Endothelial cell of umbilical vein (primary cell): ENCODE results near the gene RAD51B. TPM values are rescaled to one million over a fixed set of nuclear protein-coding genes. Genes with fewer than 3 reads are reported as not detected.

Source experiments
- BruUV-seq: library from RNA; stranded (reverse); fragments of 400-500 nt; replicated peaks from 2 replicates; lab custom pipeline; 2021; lab: Mats Ljungman, UMichigan
- CTCF ChIA-PET: fragments of 300-600, 350-600 bp; sonication (Branson Sonifier 250); formaldehyde crosslinking; loops from one replicate; lab custom pipeline; 2021; ENCODE audit warnings: antibody characterized with exemption, inconsistent platforms; lab: Charles Lee
- POLR2A ChIA-PET: fragments of 300-600, 350-600 bp; sonication (Branson Sonifier 250); formaldehyde crosslinking; loops from one replicate; lab custom pipeline; 2021; ENCODE audit warnings: antibody characterized with exemption, inconsistent platforms; lab: Charles Lee
- DNase-seq: peaks from one replicate; pipeline ENCODE4 v3.0.0-alpha.2; 2011; ENCODE audit warnings: low read depth, low spot score
- FAIRE-seq: peaks from 2 replicates; lab custom pipeline; 2011; peaks lifted over from hg19 to GRCh38; lab: Jason Lieb, UNC
- H2AFZ ChIP-seq: 2 replicates; pipeline ENCODE4 v1.6.0; 2012; ENCODE audit warnings: low read depth, low read length, control low read depth, inconsistent platforms
- H3K27ac ChIP-seq: 2 replicates; pipeline ENCODE4 v1.5.1; 2011; ENCODE audit warnings: low read depth, mild to moderate bottlenecking, control low read depth, low read length, moderate library complexity; ENCODE audit not compliant: insufficient read depth
- H3K27me3 ChIP-seq, 2 experiments: 2 replicates each; pipeline versions ENCODE4 v1.6.0 to v1.6.1; 2011; ENCODE audit warnings: low read length in 2 of 2, mixed read lengths in 1 of 2; ENCODE audit not compliant: control insufficient read depth in 2 of 2, insufficient read depth in 2 of 2
- H3K36me3 ChIP-seq, 2 experiments: 2 replicates in 1 of 2; 3 replicates in 1 of 2; pipeline ENCODE4 v1.5.1; 2011; ENCODE audit warnings: low read length in 2 of 2, mild to moderate bottlenecking in 1 of 2, moderate library complexity in 1 of 2; ENCODE audit not compliant: control insufficient read depth in 2 of 2, insufficient read depth in 2 of 2; ENCODE audit errors: extremely low read depth in 1 of 2
- H3K4me1 ChIP-seq: 3 replicates; pipeline ENCODE4 v1.5.1; 2011; ENCODE audit warnings: mild to moderate bottlenecking, low read length; ENCODE audit not compliant: control insufficient read depth, insufficient read depth; ENCODE audit errors: extremely low read depth
- H3K4me2 ChIP-seq: 2 replicates; pipeline ENCODE4 v1.6.1; 2011; ENCODE audit warnings: low read length, control low read depth, mixed read lengths; ENCODE audit not compliant: insufficient read depth
- H3K4me3 ChIP-seq, 3 experiments: fragments of 200-600 bp in 1 of 3; sonication (generic), shearing (Covaris generic) in 1 of 3; replicated peaks in 1 of 3; 2 replicates each; pipeline ENCODE4 v1.5.1; 2011 to 2016; ENCODE audit warnings: control low read depth in 3 of 3, low read length in 3 of 3, mild to moderate bottlenecking in 2 of 3, inconsistent platforms in 1 of 3, low read depth in 1 of 3, moderate library complexity in 1 of 3; ENCODE audit not compliant: insufficient read depth in 1 of 3
- H3K79me2 ChIP-seq: 2 replicates; pipeline ENCODE4 v1.6.0; 2012; ENCODE audit warnings: low read length, inconsistent platforms; ENCODE audit not compliant: control insufficient read depth, insufficient read depth
- H3K9ac ChIP-seq: replicated peaks from 2 replicates; pipeline ENCODE3; 2011; ENCODE audit warnings: low read length, control low read depth; ENCODE audit not compliant: insufficient read depth; ENCODE audit errors: extremely low read depth
- H3K9me1 ChIP-seq: replicated peaks from 3 replicates; pipeline ENCODE4 v1.6.0; 2011; ENCODE audit warnings: mild to moderate bottlenecking, low read length; ENCODE audit not compliant: control insufficient read depth, insufficient read depth; ENCODE audit errors: extremely low read depth
- H3K9me3 ChIP-seq: replicated peaks from 2 replicates; pipeline ENCODE4 v1.5.1; 2012; ENCODE audit warnings: low read length, inconsistent platforms; ENCODE audit not compliant: control insufficient read depth, insufficient read depth
- H4K20me1 ChIP-seq: replicated peaks from 2 replicates; pipeline ENCODE3; 2011; ENCODE audit warnings: mild to moderate bottlenecking, low read length; ENCODE audit not compliant: control insufficient read depth, insufficient read depth; ENCODE audit errors: extremely low read depth
- EZH2 ChIP-seq: IDR thresholded peaks from 2 replicates; pipeline ENCODE4 v1.6.1; 2012; ENCODE audit warnings: borderline replicate concordance, low read depth, mild to moderate bottlenecking, moderate library complexity, low read length, inconsistent platforms; ENCODE audit not compliant: severe bottlenecking
- FOS ChIP-seq: IDR thresholded peaks from 2 replicates; pipeline ENCODE4 v1.6.1; 2011; ENCODE audit warnings: mild to moderate bottlenecking, low read length, moderate library complexity, borderline replicate concordance; ENCODE audit not compliant: insufficient read depth
- GATA2 ChIP-seq: IDR thresholded peaks from 2 replicates; pipeline ENCODE4 v1.7.0; 2011; ENCODE audit warnings: low read depth, mild to moderate bottlenecking, moderate library complexity, mixed read lengths, low read length; ENCODE audit not compliant: insufficient read length, insufficient read depth
- POLR2A ChIP-seq: IDR thresholded peaks from 2 replicates; pipeline ENCODE4 v1.6.1; 2012; ENCODE audit warnings: low read depth, mild to moderate bottlenecking, control low read depth, low read length
- POLR2AphosphoS5 ChIP-seq: IDR thresholded peaks from 2 replicates; pipeline ENCODE4 v1.6.1; 2012; ENCODE audit warnings: low read depth, mild to moderate bottlenecking, control low read depth, low read length, moderate library complexity; ENCODE audit not compliant: insufficient read depth
- dilution Hi-C: fragments of 300-500 bp; cut with MboI; formaldehyde crosslinking; loops from one replicate; pipeline ENCODE4 v1.15.0; 2019; ENCODE audit warnings: low sequenced_read_pairs; ENCODE audit not compliant: extremely low pct_ligation_motif_present
- intact Hi-C: fragments of 100-400 bp; cut with micrococcal nuclease; formaldehyde crosslinking; loops from one replicate; pipeline ENCODE4 v1.10.0; 2022
- polyA plus RNA-seq, 4 experiments: library from polyadenylated mRNA; depleted of rRNA in 3 of 4; stranded (reverse) in 3 of 4; unstranded in 1 of 4; fragments of >200 nt; gene quantifications; 2 replicates each; pipeline versions ENCODE4 v1.2.1 to v1.2.3, GENCODE V29; 2011 to 2012; ENCODE audit warnings: missing spikeins in 1 of 4
- total RNA-seq: library from RNA; stranded (reverse); gene quantifications from 2 replicates; pipeline ENCODE4 v1.2.3, GENCODE V29; 2021
- TF ChIP-seq, protein P1 (sequence below): IDR thresholded peaks from 2 replicates; pipeline ENCODE4 v1.6.1; 2011; ENCODE audit not compliant: insufficient read depth, insufficient read length

The RAD51B gene
- total and polyA plus RNA-seq, 2 donors (not counting 3 experiments of a cell fraction or from before 2014, with no cell fraction given) = 3.9 to 19.0 TPM

DNA sequence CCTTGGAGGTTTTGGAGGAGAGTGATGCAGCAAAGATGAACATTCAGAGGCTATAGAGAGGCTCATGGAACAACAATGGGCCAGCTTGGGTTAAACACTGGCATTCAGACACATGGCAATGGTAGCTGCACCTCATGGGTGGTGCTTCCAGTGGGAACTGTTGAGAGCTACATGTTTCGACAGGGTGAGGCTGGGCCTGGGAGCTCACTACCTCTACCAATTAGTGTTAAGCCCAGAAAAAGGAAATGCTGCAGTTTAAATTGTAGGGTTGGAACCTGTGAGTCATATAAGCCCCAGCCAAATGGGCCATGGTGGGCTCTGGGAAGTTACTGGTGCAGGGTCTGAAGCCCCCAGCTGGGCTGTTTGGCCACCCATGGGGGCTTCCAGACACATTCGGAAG is 693.6 kb downstream of the RAD51B start:
- ChIA-PET CTCF (no interaction called here), POLR2A (no interaction called here)
- no peak overlapping the region for H2AFZ ChIP-seq
- H3K79me2 ChIP-seq = no peaks in the 10 kb centered on the region
- TF ChIP-seq, protein P1, sequence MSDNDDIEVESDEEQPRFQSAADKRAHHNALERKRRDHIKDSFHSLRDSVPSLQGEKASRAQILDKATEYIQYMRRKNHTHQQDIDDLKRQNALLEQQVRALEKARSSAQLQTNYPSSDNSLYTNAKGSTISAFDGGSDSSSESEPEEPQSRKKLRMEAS = no peak
- TF ChIP-seq FOS (no peak), EZH2 (no peak), POLR2AphosphoS5 (no peak)
- H3K9ac ChIP-seq = no peak overlapping the region
- dilution Hi-C loops = no loop called here
- no peaks in the 10 kb centered on the region for H3K9me1 ChIP-seq
- H3K9me3 ChIP-seq = no peaks in the 10 kb centered on the region
- H3K4me3 ChIP-seq = no peak overlapping the region
- no peaks in the 10 kb centered on the region for H3K4me1 ChIP-seq
- intact Hi-C loops = no loop called here
- no peaks in the 10 kb centered on the region for H4K20me1 ChIP-seq
- no peak for FAIRE-seq
- no peaks in the 10 kb centered on the region for H3K27me3 ChIP-seq
- H3K4me2 ChIP-seq = no peak overlapping the region
- H3K27ac ChIP-seq = no peak overlapping the region
- no peaks in the 10 kb centered on the region for H3K36me3 ChIP-seq
- BruUV-seq = no TSS peak
- no peak for DNase-seq

DNA sequence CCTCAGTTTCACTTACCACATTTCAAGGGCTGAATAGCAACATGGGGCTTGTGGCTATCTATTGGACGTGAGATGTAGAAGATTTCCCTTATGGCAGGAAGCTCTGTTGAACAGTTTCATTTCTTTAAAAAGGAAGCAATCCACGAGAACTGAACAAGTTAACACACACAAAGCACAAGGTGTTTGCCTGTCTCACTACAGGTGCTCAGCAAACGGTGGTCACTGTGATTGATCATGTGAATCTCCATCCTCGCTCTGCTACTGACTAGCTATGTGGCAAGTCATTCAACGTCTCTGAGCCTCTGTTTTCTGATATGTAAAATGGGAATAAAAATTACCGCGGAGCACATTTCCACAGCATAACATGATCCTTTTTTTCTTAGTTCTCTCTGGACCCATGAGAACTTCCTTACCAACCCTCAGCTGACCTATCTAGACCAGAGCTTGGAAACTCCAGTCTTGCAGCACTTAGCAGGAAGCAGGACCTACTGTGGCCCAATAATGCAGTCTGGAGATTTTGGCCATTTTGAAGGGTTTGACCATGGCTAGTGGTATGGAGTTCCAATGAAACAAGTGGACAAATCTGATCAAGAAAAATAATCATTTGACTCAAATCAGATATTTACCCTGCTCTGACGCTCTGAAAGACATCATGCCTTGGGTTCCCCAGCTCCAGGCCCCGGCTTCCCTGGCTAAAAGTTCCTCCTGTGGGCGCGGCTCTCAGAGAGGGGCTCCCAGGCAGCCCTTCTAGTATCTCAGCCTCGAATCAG is 694.4 kb downstream of the RAD51B start:
- Histone ChIP-seq H3K9ac (no peak overlapping the region), H3K9me1 (no peaks in the 10 kb centered on the region), H3K4me1 (no peaks in the 10 kb centered on the region), H3K4me3 (no peak overlapping the region), H3K36me3 (no peaks in the 10 kb centered on the region), H2AFZ (no peak overlapping the region), H4K20me1 (no peaks in the 10 kb centered on the region), H3K4me2 (no peak overlapping the region), H3K9me3 (no peaks in the 10 kb centered on the region), H3K79me2 (no peaks in the 10 kb centered on the region), H3K27me3 (no peaks in the 10 kb centered on the region), H3K27ac (no peak overlapping the region)
- BruUV-seq = no TSS peak
- ChIA-PET CTCF (no interaction called here), POLR2A (no interaction called here)
- DNase-seq (no peak), FAIRE-seq (no peak)
- dilution Hi-C loops = no loop called here
- intact Hi-C loops = no loop called here
- TF ChIP-seq POLR2A = no peak
- TF ChIP-seq POLR2AphosphoS5 = no peak
- TF ChIP-seq, protein P1 = no peak
- TF ChIP-seq EZH2 = no peak
- no peak for TF ChIP-seq GATA2
